Neural cell (in vitro differentiated cells): ENCODE data around the gene TLL1.

Experiments
- POLR2AphosphoS5 ChIP-seq: IDR thresholded peaks from 2 replicates; pipeline ENCODE4 v1.6.1; 2012
- TF ChIP-seq, protein P1 (sequence below): fragments of 450-650 bp; IDR thresholded peaks from 2 replicates; pipeline ENCODE4 v1.5.1; 2014; ENCODE audit warnings: antibody characterized with exemption, mild to moderate bottlenecking, moderate library complexity; ENCODE audit not compliant: poor library complexity, severe bottlenecking

DNA sequence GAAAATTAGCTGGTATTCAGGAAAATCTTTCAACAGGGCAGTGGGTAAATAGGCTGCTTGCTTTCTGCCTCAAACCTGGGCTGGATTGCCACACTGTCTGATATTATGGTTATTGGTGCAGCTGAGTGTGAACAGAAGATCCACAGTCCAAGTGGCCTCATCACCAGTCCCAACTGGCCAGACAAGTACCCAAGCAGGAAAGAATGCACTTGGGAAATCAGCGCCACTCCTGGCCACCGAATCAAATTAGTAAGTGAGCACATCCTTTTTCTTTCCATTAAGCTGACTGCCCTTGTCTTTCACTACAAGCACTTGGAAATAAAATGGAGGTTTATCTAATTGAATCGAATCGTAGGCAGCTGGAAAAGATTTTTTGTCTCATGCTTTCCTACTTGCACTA is 204.7 kb downstream of the TLL1 start:
- TF ChIP-seq, protein P1, sequence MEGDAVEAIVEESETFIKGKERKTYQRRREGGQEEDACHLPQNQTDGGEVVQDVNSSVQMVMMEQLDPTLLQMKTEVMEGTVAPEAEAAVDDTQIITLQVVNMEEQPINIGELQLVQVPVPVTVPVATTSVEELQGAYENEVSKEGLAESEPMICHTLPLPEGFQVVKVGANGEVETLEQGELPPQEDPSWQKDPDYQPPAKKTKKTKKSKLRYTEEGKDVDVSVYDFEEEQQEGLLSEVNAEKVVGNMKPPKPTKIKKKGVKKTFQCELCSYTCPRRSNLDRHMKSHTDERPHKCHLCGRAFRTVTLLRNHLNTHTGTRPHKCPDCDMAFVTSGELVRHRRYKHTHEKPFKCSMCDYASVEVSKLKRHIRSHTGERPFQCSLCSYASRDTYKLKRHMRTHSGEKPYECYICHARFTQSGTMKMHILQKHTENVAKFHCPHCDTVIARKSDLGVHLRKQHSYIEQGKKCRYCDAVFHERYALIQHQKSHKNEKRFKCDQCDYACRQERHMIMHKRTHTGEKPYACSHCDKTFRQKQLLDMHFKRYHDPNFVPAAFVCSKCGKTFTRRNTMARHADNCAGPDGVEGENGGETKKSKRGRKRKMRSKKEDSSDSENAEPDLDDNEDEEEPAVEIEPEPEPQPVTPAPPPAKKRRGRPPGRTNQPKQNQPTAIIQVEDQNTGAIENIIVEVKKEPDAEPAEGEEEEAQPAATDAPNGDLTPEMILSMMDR, result no peak
- TF ChIP-seq POLR2AphosphoS5, result no peak
